Endothelial cell of umbilical vein (primary cell): ENCODE data around the gene ATP8B3. TPM values are rescaled to one million over a fixed set of nuclear protein-coding genes. Genes with fewer than 3 reads are reported as not detected.

ENCODE experiments used
- BruUV-seq: library from RNA; stranded (reverse); fragments of 400-500 nt; replicated peaks from 2 replicates; lab custom pipeline; 2021; lab: Mats Ljungman, UMichigan
- CTCF ChIA-PET: fragments of 300-600, 350-600 bp; sonication (Branson Sonifier 250); formaldehyde crosslinking; loops from one replicate; lab custom pipeline; 2021; ENCODE audit warnings: antibody characterized with exemption, inconsistent platforms; lab: Charles Lee
- POLR2A ChIA-PET: fragments of 300-600, 350-600 bp; sonication (Branson Sonifier 250); formaldehyde crosslinking; loops from one replicate; lab custom pipeline; 2021; ENCODE audit warnings: antibody characterized with exemption, inconsistent platforms; lab: Charles Lee
- DNase-seq: peaks from one replicate; pipeline ENCODE4 v3.0.0-alpha.2; 2011; ENCODE audit warnings: low read depth, low spot score
- FAIRE-seq: peaks from 2 replicates; lab custom pipeline; 2011; peaks lifted over from hg19 to GRCh38; lab: Jason Lieb, UNC
- H2AFZ ChIP-seq: 2 replicates; pipeline ENCODE4 v1.6.0; 2012; ENCODE audit warnings: low read depth, low read length, control low read depth, inconsistent platforms
- H3K27ac ChIP-seq: 2 replicates; pipeline ENCODE4 v1.5.1; 2011; ENCODE audit warnings: low read depth, mild to moderate bottlenecking, control low read depth, low read length, moderate library complexity; ENCODE audit not compliant: insufficient read depth
- H3K27me3 ChIP-seq, 2 experiments: 2 replicates each; pipeline versions ENCODE4 v1.6.0 to v1.6.1; 2011; ENCODE audit warnings: low read length in 2 of 2, mixed read lengths in 1 of 2; ENCODE audit not compliant: control insufficient read depth in 2 of 2, insufficient read depth in 2 of 2
- H3K36me3 ChIP-seq, 2 experiments: 2 replicates in 1 of 2; 3 replicates in 1 of 2; pipeline ENCODE4 v1.5.1; 2011; ENCODE audit warnings: low read length in 2 of 2, mild to moderate bottlenecking in 1 of 2, moderate library complexity in 1 of 2; ENCODE audit not compliant: control insufficient read depth in 2 of 2, insufficient read depth in 2 of 2; ENCODE audit errors: extremely low read depth in 1 of 2
- H3K4me1 ChIP-seq: 3 replicates; pipeline ENCODE4 v1.5.1; 2011; ENCODE audit warnings: mild to moderate bottlenecking, low read length; ENCODE audit not compliant: control insufficient read depth, insufficient read depth; ENCODE audit errors: extremely low read depth
- H3K4me2 ChIP-seq: 2 replicates; pipeline ENCODE4 v1.6.1; 2011; ENCODE audit warnings: low read length, control low read depth, mixed read lengths; ENCODE audit not compliant: insufficient read depth
- H3K4me3 ChIP-seq, 3 experiments: fragments of 200-600 bp in 1 of 3; sonication (generic), shearing (Covaris generic) in 1 of 3; replicated peaks in 1 of 3; 2 replicates each; pipeline ENCODE4 v1.5.1; 2011 to 2016; ENCODE audit warnings: control low read depth in 3 of 3, low read length in 3 of 3, mild to moderate bottlenecking in 2 of 3, inconsistent platforms in 1 of 3, low read depth in 1 of 3, moderate library complexity in 1 of 3; ENCODE audit not compliant: insufficient read depth in 1 of 3
- H3K79me2 ChIP-seq: 2 replicates; pipeline ENCODE4 v1.6.0; 2012; ENCODE audit warnings: low read length, inconsistent platforms; ENCODE audit not compliant: control insufficient read depth, insufficient read depth
- H3K9ac ChIP-seq: replicated peaks from 2 replicates; pipeline ENCODE3; 2011; ENCODE audit warnings: low read length, control low read depth; ENCODE audit not compliant: insufficient read depth; ENCODE audit errors: extremely low read depth
- H3K9me1 ChIP-seq: replicated peaks from 3 replicates; pipeline ENCODE4 v1.6.0; 2011; ENCODE audit warnings: mild to moderate bottlenecking, low read length; ENCODE audit not compliant: control insufficient read depth, insufficient read depth; ENCODE audit errors: extremely low read depth
- H3K9me3 ChIP-seq: replicated peaks from 2 replicates; pipeline ENCODE4 v1.5.1; 2012; ENCODE audit warnings: low read length, inconsistent platforms; ENCODE audit not compliant: control insufficient read depth, insufficient read depth
- H4K20me1 ChIP-seq: replicated peaks from 2 replicates; pipeline ENCODE3; 2011; ENCODE audit warnings: mild to moderate bottlenecking, low read length; ENCODE audit not compliant: control insufficient read depth, insufficient read depth; ENCODE audit errors: extremely low read depth
- EZH2 ChIP-seq: IDR thresholded peaks from 2 replicates; pipeline ENCODE4 v1.6.1; 2012; ENCODE audit warnings: borderline replicate concordance, low read depth, mild to moderate bottlenecking, moderate library complexity, low read length, inconsistent platforms; ENCODE audit not compliant: severe bottlenecking
- FOS ChIP-seq: IDR thresholded peaks from 2 replicates; pipeline ENCODE4 v1.6.1; 2011; ENCODE audit warnings: mild to moderate bottlenecking, low read length, moderate library complexity, borderline replicate concordance; ENCODE audit not compliant: insufficient read depth
- GATA2 ChIP-seq: IDR thresholded peaks from 2 replicates; pipeline ENCODE4 v1.7.0; 2011; ENCODE audit warnings: low read depth, mild to moderate bottlenecking, moderate library complexity, mixed read lengths, low read length; ENCODE audit not compliant: insufficient read length, insufficient read depth
- MYC ChIP-seq: IDR thresholded peaks from one replicate; pipeline ENCODE4 v1.6.1; 2011; ENCODE audit warnings: mild to moderate bottlenecking, low read depth, low read length
- POLR2A ChIP-seq: IDR thresholded peaks from 2 replicates; pipeline ENCODE4 v1.6.1; 2012; ENCODE audit warnings: low read depth, mild to moderate bottlenecking, control low read depth, low read length
- POLR2AphosphoS5 ChIP-seq: IDR thresholded peaks from 2 replicates; pipeline ENCODE4 v1.6.1; 2012; ENCODE audit warnings: low read depth, mild to moderate bottlenecking, control low read depth, low read length, moderate library complexity; ENCODE audit not compliant: insufficient read depth
- dilution Hi-C: fragments of 300-500 bp; cut with MboI; formaldehyde crosslinking; loops from one replicate; pipeline ENCODE4 v1.15.0; 2019; ENCODE audit warnings: low sequenced_read_pairs; ENCODE audit not compliant: extremely low pct_ligation_motif_present
- intact Hi-C: fragments of 100-400 bp; cut with micrococcal nuclease; formaldehyde crosslinking; loops from one replicate; pipeline ENCODE4 v1.10.0; 2022
- polyA plus RNA-seq, 4 experiments: library from polyadenylated mRNA; depleted of rRNA in 3 of 4; stranded (reverse) in 3 of 4; unstranded in 1 of 4; fragments of >200 nt; gene quantifications; 2 replicates each; pipeline versions ENCODE4 v1.2.1 to v1.2.3, GENCODE V29; 2011 to 2012; ENCODE audit warnings: missing spikeins in 1 of 4
- total RNA-seq: library from RNA; stranded (reverse); gene quantifications from 2 replicates; pipeline ENCODE4 v1.2.3, GENCODE V29; 2021

Gene ATP8B3
- total and polyA plus RNA-seq, 2 donors (not counting 3 experiments of a cell fraction or from before 2014, with no cell fraction given) = 1.1 to 7.3 TPM

GRCh38 chr19:1754636-1755466 is 57.2 kb downstream of the ATP8B3 start:
- Histone ChIP-seq H3K4me2 (no peak overlapping the region), H3K4me1 (no peaks in the 10 kb centered on the region), H3K27me3 (peaks cover 73 to 86% of the 10 kb centered on the region in 2 experiments), H3K36me3 (no peaks in the 10 kb centered on the region), H3K9me3 (no peaks in the 10 kb centered on the region), H4K20me1 (no peaks in the 10 kb centered on the region), H3K27ac (no peak overlapping the region), H3K9me1 (no peaks in the 10 kb centered on the region), H3K79me2 (no peaks in the 10 kb centered on the region), H2AFZ (no peak overlapping the region), H3K9ac (no peak overlapping the region), H3K4me3 (no peak overlapping the region)
- no peak for TF ChIP-seq FOS
- peak; percentile 97 for TF ChIP-seq EZH2
- intact Hi-C loops = no loop called here
- FAIRE-seq = no peak
- no TSS peak for BruUV-seq
- DNase-seq = no peak
- POLR2A ChIA-PET = no interaction called here
- dilution Hi-C loops = no loop called here
- CTCF ChIA-PET = interaction anchor here (1.0 to 1.3 kb wide), 3 partner anchors 8 to 208 kb away, joined by 3 to 4 read pairs (median 4); no protein-coding TSS in a partner anchor

GRCh38 chr19:1754018-1754635 is 57.9 kb downstream of the ATP8B3 start:
- no peaks in the 10 kb centered on the region for H4K20me1 ChIP-seq
- no peak for FAIRE-seq
- intact Hi-C loops (no loop called here), dilution Hi-C loops (no loop called here)
- DNase-seq = no peak
- H3K36me3 ChIP-seq = no peaks in the 10 kb centered on the region
- POLR2A ChIA-PET = no interaction called here
- no peak for TF ChIP-seq POLR2A
- TF ChIP-seq MYC = no peak
- no peak for TF ChIP-seq GATA2
- TF ChIP-seq FOS = no peak
- no peak for TF ChIP-seq POLR2AphosphoS5
- no peak overlapping the region for H3K4me3 ChIP-seq
- H3K4me1 ChIP-seq = no peaks in the 10 kb centered on the region
- no peaks in the 10 kb centered on the region for H3K79me2 ChIP-seq
- BruUV-seq = no TSS peak
- CTCF ChIA-PET = interaction anchor here (1.0 to 1.3 kb wide), 3 partner anchors 82 to 208 kb away, joined by 4 read pairs; no protein-coding TSS in a partner anchor
- no peaks in the 10 kb centered on the region for H3K9me3 ChIP-seq
- H3K9ac ChIP-seq = no peak overlapping the region
- no peaks in the 10 kb centered on the region for H3K9me1 ChIP-seq
- H3K4me2 ChIP-seq = no peak overlapping the region
- peaks cover 68 to 86% of the 10 kb centered on the region in 2 experiments for H3K27me3 ChIP-seq
- no peak overlapping the region for H3K27ac ChIP-seq
- no peak overlapping the region for H2AFZ ChIP-seq
